ENCODE data around the gene MCCD1. TPM values are rescaled to one million over a fixed set of nuclear protein-coding genes. Genes with fewer than 3 reads are reported as not detected.

MCCD1 gene
- total RNA-seq, 1 experiment from 2014 or later, result not detected

- peaks cover 38% of the 10 kb centered on the region for H3K36me3 Mint-ChIP-seq (ENCODE audit: insufficient read depth, unreplicated experiment)
- no peaks in the 10 kb centered on the region for H3K27me3 Mint-ChIP-seq (ENCODE audit: insufficient read depth, unreplicated experiment)
- H3K4me3 ChIP-seq (ENCODE audit: low read depth, low read length), result no peak overlapping the region
- H3K36me3 ChIP-seq (ENCODE audit: control insufficient read depth, insufficient read depth, low read length), result no peaks in the 10 kb centered on the region
- BruUV-seq (replicated peaks), result no TSS peak
- no peaks in the 10 kb centered on the region for H3K9me3 ChIP-seq
- peaks cover 15% of the 10 kb centered on the region for H3K4me1 Mint-ChIP-seq (ENCODE audit: low read depth, unreplicated experiment)
- no peaks in the 10 kb centered on the region for H3K9me3 Mint-ChIP-seq (ENCODE audit: unreplicated experiment)
- no peak for TF ChIP-seq CTCF (IDR thresholded peaks at IDR 0.05; ENCODE audit: insufficient read depth in 1 of 2, low read depth in 1 of 2, low read length in 1 of 2, severe bottlenecking in 1 of 2, unreplicated experiment in 1 of 2)
- DNase-seq, result no peak
- ChIA-PET CTCF (interaction anchor here (2.7 kb wide), 1 partner anchor 53 kb away, joined by 20 read pairs; no protein-coding TSS in a partner anchor), POLR2A (no interaction called here)
- H3K27me3 ChIP-seq (replicated peaks; ENCODE audit: control insufficient read depth, insufficient read depth, low read length), result no peaks in the 10 kb centered on the region
- peaks cover 6% of the 10 kb centered on the region for H3K4me1 ChIP-seq
- intact Hi-C loops (cut with micrococcal nuclease; ENCODE audit: unreplicated experiment), result loop anchor here (5.0 kb wide), 2 partner anchors 122 to 192 kb away; partner anchors contain the start of genes CLIC1, CSNK2B and LY6G5B
- no peak overlapping the region for H3K4me3 Mint-ChIP-seq (ENCODE audit: unreplicated experiment)
- H3K27ac Mint-ChIP-seq (ENCODE audit: unreplicated experiment), result no peak overlapping the region
Observed at GRCh38 chr6:31545291-31545690, 16.5 kb downstream of the MCCD1 start.

GRCh38 chr6:31546339-31546957 lies 17.7 kb downstream of the MCCD1 start, which contains the start of gene ATP6V1G2:
Gene ATP6V1G2 (minus strand): TSS chr6:31546608. CDS start chr6:31546559, 49 bp downstream.
- ChIA-PET CTCF (interaction anchor here (0.6 to 2.7 kb wide), 8 partner anchors 28 to 1093 kb away, joined by 3 to 20 read pairs (median 4); partner anchors contain the start of gene APOM), POLR2A (no interaction called here)
- H3K4me1 Mint-ChIP-seq (ENCODE audit: low read depth, unreplicated experiment), result peaks cover 12% of the 10 kb centered on the region
- H3K9me3 Mint-ChIP-seq (ENCODE audit: unreplicated experiment), result no peaks in the 10 kb centered on the region
- peak within 1 kb of the TSS; percentile 44 for H3K4me3 ChIP-seq (ENCODE audit: low read depth, low read length)
- no peaks in the 10 kb centered on the region for H3K9me3 ChIP-seq
- peak within 1 kb of the TSS; percentile 64 for H3K27ac Mint-ChIP-seq (ENCODE audit: unreplicated experiment)
- H3K36me3 ChIP-seq (ENCODE audit: control insufficient read depth, insufficient read depth, low read length), result no peaks in the 10 kb centered on the region
- H3K4me1 ChIP-seq, result peaks cover 6% of the 10 kb centered on the region
- no TSS peak for BruUV-seq (replicated peaks)
- H3K27me3 Mint-ChIP-seq (ENCODE audit: insufficient read depth, unreplicated experiment), result no peaks in the 10 kb centered on the region
- intact Hi-C loops (cut with micrococcal nuclease; ENCODE audit: unreplicated experiment), result loop anchor here (1.0 to 5.0 kb wide), 7 partner anchors 38 to 191 kb away; partner anchors contain the start of genes APOM, CLIC1, CSNK2B and LY6G5B
- peak within 1 kb of the TSS; percentile 87 for H3K4me3 Mint-ChIP-seq (ENCODE audit: unreplicated experiment)
- no peaks in the 10 kb centered on the region for H3K27me3 ChIP-seq (replicated peaks; ENCODE audit: control insufficient read depth, insufficient read depth, low read length)
- DNase-seq, result peak; percentile 93 to 94
- peaks cover 35% of the 10 kb centered on the region for H3K36me3 Mint-ChIP-seq (ENCODE audit: insufficient read depth, unreplicated experiment)
- TF ChIP-seq CTCF (IDR thresholded peaks at IDR 0.05; ENCODE audit: insufficient read depth in 1 of 2, low read depth in 1 of 2, low read length in 1 of 2, severe bottlenecking in 1 of 2, unreplicated experiment in 1 of 2), result peak; percentile 93 to 98

- no peaks in the 10 kb centered on the region for H3K9me3 ChIP-seq
- no peaks in the 10 kb centered on the region for H3K27me3 ChIP-seq (replicated peaks; ENCODE audit: control insufficient read depth, insufficient read depth, low read length)
- Mint-ChIP-seq H3K9me3 (ENCODE audit: unreplicated experiment) (no peaks in the 10 kb centered on the region), H3K4me1 (ENCODE audit: low read depth, unreplicated experiment) (peaks cover 12% of the 10 kb centered on the region), H3K27ac (ENCODE audit: unreplicated experiment) (peak within 1 kb of the TSS; percentile 64), H3K36me3 (ENCODE audit: insufficient read depth, unreplicated experiment) (peaks cover 35% of the 10 kb centered on the region), H3K4me3 (ENCODE audit: unreplicated experiment) (peak within 1 kb of the TSS; percentile 87), H3K27me3 (ENCODE audit: insufficient read depth, unreplicated experiment) (no peaks in the 10 kb centered on the region)
- BruUV-seq (replicated peaks), result no TSS peak
- no peaks in the 10 kb centered on the region for H3K36me3 ChIP-seq (ENCODE audit: control insufficient read depth, insufficient read depth, low read length)
- intact Hi-C loops (cut with micrococcal nuclease; ENCODE audit: unreplicated experiment), result loop anchor here (1.0 to 5.0 kb wide), 8 partner anchors 27 to 190 kb away; partner anchors contain the start of genes APOM, CLIC1, CSNK2B and LY6G5B
- ChIA-PET POLR2A (interaction anchor here (0.6 to 0.7 kb wide), 5 partner anchors 24 to 640 kb away, joined by 3 to 6 read pairs (median 3); partner anchors contain the start of gene LSM2), CTCF (interaction anchor here (0.6 to 2.7 kb wide), 11 partner anchors 27 to 1094 kb away, joined by 3 to 20 read pairs (median 4); partner anchors contain the start of genes APOM and TNF)
- DNase-seq, result peak; percentile 91 to 93
- TF ChIP-seq CTCF (IDR thresholded peaks at IDR 0.05; ENCODE audit: insufficient read depth in 1 of 2, low read depth in 1 of 2, low read length in 1 of 2, severe bottlenecking in 1 of 2, unreplicated experiment in 1 of 2), result no peak
- peak within 1 kb of the TSS; percentile 44 for H3K4me3 ChIP-seq (ENCODE audit: low read depth, low read length)
- H3K4me1 ChIP-seq, result peaks cover 6% of the 10 kb centered on the region
Observed at GRCh38 chr6:31546958-31547726, 18.4 kb downstream of the MCCD1 start, which contains the start of gene NFKBIL1. Gene NFKBIL1 (plus strand): TSS chr6:31547608. CDS start chr6:31547695, 87 bp downstream.
